HepG2 (cell line): ENCODE measurements around the gene ZNF154. TPM values are rescaled to one million over a fixed set of nuclear protein-coding genes. Genes with fewer than 3 reads are reported as not detected.

Experiments used
- CHD4 ChIP-seq: fragments of 200-600 bp; sonication (generic); IDR thresholded peaks from 2 replicates; pipeline ENCODE4 v1.7.0; 2017; ENCODE audit warnings: mild to moderate bottlenecking, low read length, borderline replicate concordance
- CSRNP2 ChIP-seq: sonication (generic); formaldehyde crosslinking; conservative IDR thresholded peaks from 2 replicates; pipeline ENCODE4 v1.8.0; 2022; ENCODE audit warnings: low read depth, missing genetic modification reagents
- HMG20B ChIP-seq: conservative IDR thresholded peaks from 2 replicates; pipeline ENCODE4 v1.6.1; 2016; ENCODE audit warnings: missing genetic modification reagents, missing compliant biosample characterization
- RFX5 ChIP-seq: IDR thresholded peaks from 2 replicates; pipeline ENCODE4 v1.6.1; 2011; ENCODE audit warnings: low read depth, low read length, improper control_type of control experiment
- RXRA ChIP-seq: sonication (generic); formaldehyde crosslinking; IDR thresholded peaks from 2 replicates; pipeline ENCODE4 v1.5.1; 2020; ENCODE audit warnings: missing genetic modification reagents
- TRAFD1 ChIP-seq: sonication (generic); formaldehyde crosslinking; IDR thresholded peaks from 2 replicates; pipeline ENCODE4 v1.5.1; 2020; ENCODE audit warnings: missing genetic modification reagents, mild to moderate bottlenecking, borderline replicate concordance
- UBTF ChIP-seq: sonication (generic); formaldehyde crosslinking; IDR thresholded peaks from 2 replicates; pipeline ENCODE4 v1.4.0; 2020; ENCODE audit warnings: mild to moderate bottlenecking, missing genetic modification reagents
- ZNF501 ChIP-seq: sonication (generic); formaldehyde crosslinking; IDR thresholded peaks from 2 replicates; pipeline ENCODE4 v1.5.1; 2020; ENCODE audit warnings: mild to moderate bottlenecking, moderate library complexity, missing genetic modification reagents
- ZNF556 ChIP-seq: sonication (generic); formaldehyde crosslinking; IDR thresholded peaks from 2 replicates; pipeline ENCODE4 v1.4.0; 2020; ENCODE audit warnings: mild to moderate bottlenecking, missing genetic modification reagents, borderline replicate concordance
- ZNF781 ChIP-seq: sonication (generic); formaldehyde crosslinking; IDR thresholded peaks from 2 replicates; pipeline ENCODE4 v1.5.1; 2020; ENCODE audit warnings: borderline replicate concordance, mild to moderate bottlenecking, missing genetic modification reagents; ENCODE audit errors: not compliant biosample characterization
- polyA plus RNA-seq, 8 experiments: library from polyadenylated mRNA; depleted of rRNA in 3 of 8; stranded (reverse) in 7 of 8; unstranded in 1 of 8; fragments of >200 nt; fragmentation: Illumina TruSeq in 4 of 8; extraction: Trizol in 4 of 8; gene quantifications; 2 replicates each; pipeline versions ENCODE4 v1.2.1 to v1.2.3, GENCODE V29; 2011 to 2016; ENCODE audit warnings: low read depth in 4 of 8, missing spikeins in 1 of 8, mixed read lengths in 1 of 8; ENCODE audit not compliant: insufficient read depth in 1 of 8
- total RNA-seq, 5 experiments: library from RNA; depleted of rRNA; stranded (reverse); fragments of >200 nt; fragmentation: Illumina TruSeq; extraction: Trizol; gene quantifications; 2 replicates each; pipeline ENCODE4 v1.2.3, GENCODE V29; 2016; ENCODE audit warnings: low read depth in 1 of 5
- TF ChIP-seq, protein P1 (sequence below): sonication (generic); formaldehyde crosslinking; IDR thresholded peaks from 2 replicates; pipeline ENCODE4 v1.4.0; 2020; ENCODE audit warnings: missing genetic modification reagents, borderline replicate concordance
- TF ChIP-seq, protein P2 (sequence below): sonication (generic); formaldehyde crosslinking; IDR thresholded peaks from 2 replicates; pipeline ENCODE4 v1.5.0; 2020; ENCODE audit warnings: mild to moderate bottlenecking, missing genetic modification reagents
- TF ChIP-seq, protein P3 (sequence below): sonication (generic); formaldehyde crosslinking; IDR thresholded peaks from 2 replicates; pipeline ENCODE4 v1.8.1; 2023; ENCODE audit warnings: mild to moderate bottlenecking, missing genetic modification reagents

The ZNF154 gene
- total and polyA plus RNA-seq, 2 of the 13 experiments (the other 11 are each of a cell fraction or from before 2014, with no cell fraction given) = not detected

GRCh38 chr19:57682226-57682766 lies 26.7 kb downstream of the ZNF154 start (continued):
- TF ChIP-seq CSRNP2 (CRISPR knock-in tag) (no peak), RXRA (peak; percentile 7; the same call in 1 of the 2 replicates), ZNF501 (CRISPR knock-in tag) (0 out of 2 replicates have a peak, but pooled peaks have one; percentile 2), TRAFD1 (CRISPR knock-in tag) (0 out of 2 replicates have a peak, but pooled peaks have one; percentile 12), ZNF556 (0 out of 2 replicates have a peak, but pooled peaks have one; percentile 30), UBTF (CRISPR knock-in tag) (peak; percentile 12; the same call in 1 of the 2 replicates), RFX5 (no peak), CHD4 (no peak), HMG20B (no peak), ZNF781 (peak; percentile 9)
- TF ChIP-seq, protein P1, sequence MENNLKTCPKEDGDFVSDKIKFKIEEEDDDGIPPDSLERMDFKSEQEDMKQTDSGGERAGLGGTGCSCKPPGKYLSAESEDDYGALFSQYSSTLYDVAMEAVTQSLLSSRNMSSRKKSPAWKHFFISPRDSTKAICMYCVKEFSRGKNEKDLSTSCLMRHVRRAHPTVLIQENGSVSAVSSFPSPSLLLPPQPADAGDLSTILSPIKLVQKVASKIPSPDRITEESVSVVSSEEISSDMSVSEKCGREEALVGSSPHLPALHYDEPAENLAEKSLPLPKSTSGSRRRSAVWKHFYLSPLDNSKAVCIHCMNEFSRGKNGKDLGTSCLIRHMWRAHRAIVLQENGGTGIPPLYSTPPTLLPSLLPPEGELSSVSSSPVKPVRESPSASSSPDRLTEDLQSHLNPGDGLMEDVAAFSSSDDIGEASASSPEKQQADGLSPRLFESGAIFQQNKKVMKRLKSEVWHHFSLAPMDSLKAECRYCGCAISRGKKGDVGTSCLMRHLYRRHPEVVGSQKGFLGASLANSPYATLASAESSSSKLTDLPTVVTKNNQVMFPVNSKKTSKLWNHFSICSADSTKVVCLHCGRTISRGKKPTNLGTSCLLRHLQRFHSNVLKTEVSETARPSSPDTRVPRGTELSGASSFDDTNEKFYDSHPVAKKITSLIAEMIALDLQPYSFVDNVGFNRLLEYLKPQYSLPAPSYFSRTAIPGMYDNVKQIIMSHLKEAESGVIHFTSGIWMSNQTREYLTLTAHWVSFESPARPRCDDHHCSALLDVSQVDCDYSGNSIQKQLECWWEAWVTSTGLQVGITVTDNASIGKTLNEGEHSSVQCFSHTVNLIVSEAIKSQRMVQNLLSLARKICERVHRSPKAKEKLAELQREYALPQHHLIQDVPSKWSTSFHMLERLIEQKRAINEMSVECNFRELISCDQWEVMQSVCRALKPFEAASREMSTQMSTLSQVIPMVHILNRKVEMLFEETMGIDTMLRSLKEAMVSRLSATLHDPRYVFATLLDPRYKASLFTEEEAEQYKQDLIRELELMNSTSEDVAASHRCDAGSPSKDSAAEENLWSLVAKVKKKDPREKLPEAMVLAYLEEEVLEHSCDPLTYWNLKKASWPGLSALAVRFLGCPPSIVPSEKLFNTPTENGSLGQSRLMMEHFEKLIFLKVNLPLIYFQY (CRISPR knock-in tag) = no peak
- TF ChIP-seq, protein P2, sequence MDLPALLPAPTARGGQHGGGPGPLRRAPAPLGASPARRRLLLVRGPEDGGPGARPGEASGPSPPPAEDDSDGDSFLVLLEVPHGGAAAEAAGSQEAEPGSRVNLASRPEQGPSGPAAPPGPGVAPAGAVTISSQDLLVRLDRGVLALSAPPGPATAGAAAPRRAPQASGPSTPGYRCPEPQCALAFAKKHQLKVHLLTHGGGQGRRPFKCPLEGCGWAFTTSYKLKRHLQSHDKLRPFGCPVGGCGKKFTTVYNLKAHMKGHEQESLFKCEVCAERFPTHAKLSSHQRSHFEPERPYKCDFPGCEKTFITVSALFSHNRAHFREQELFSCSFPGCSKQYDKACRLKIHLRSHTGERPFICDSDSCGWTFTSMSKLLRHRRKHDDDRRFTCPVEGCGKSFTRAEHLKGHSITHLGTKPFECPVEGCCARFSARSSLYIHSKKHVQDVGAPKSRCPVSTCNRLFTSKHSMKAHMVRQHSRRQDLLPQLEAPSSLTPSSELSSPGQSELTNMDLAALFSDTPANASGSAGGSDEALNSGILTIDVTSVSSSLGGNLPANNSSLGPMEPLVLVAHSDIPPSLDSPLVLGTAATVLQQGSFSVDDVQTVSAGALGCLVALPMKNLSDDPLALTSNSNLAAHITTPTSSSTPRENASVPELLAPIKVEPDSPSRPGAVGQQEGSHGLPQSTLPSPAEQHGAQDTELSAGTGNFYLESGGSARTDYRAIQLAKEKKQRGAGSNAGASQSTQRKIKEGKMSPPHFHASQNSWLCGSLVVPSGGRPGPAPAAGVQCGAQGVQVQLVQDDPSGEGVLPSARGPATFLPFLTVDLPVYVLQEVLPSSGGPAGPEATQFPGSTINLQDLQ = 0 out of 2 replicates have a peak, but pooled peaks have one; percentile 8
- TF ChIP-seq, protein P3, sequence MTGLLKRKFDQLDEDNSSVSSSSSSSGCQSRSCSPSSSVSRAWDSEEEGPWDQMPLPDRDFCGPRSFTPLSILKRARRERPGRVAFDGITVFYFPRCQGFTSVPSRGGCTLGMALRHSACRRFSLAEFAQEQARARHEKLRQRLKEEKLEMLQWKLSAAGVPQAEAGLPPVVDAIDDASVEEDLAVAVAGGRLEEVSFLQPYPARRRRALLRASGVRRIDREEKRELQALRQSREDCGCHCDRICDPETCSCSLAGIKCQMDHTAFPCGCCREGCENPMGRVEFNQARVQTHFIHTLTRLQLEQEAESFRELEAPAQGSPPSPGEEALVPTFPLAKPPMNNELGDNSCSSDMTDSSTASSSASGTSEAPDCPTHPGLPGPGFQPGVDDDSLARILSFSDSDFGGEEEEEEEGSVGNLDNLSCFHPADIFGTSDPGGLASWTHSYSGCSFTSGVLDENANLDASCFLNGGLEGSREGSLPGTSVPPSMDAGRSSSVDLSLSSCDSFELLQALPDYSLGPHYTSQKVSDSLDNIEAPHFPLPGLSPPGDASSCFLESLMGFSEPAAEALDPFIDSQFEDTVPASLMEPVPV (CRISPR knock-in tag) = peak; percentile 67; the same call in 1 of the 2 replicates
